ENCODE data around the gene NR5A2.

NR5A2 gene

GRCh38 chr1:200029035-200029821 is 1.7 kb downstream of the NR5A2 start (continued):
- TF ChIP-seq PATZ1 (tag by site-specific recombination; IDR thresholded peaks at IDR 0.05) (no peak; the same call in 1 of the 2 replicates), ZNF518A (tag by site-specific recombination; conservative IDR thresholded peaks at IDR 0.05; ENCODE audit: low read depth) (no peak), ZNF341 (tag by site-specific recombination; IDR thresholded peaks at IDR 0.05; ENCODE audit: low read depth) (peak; percentile 12; the same call in 1 of the 2 replicates), BCL11B (tag by site-specific recombination; IDR thresholded peaks at IDR 0.05; ENCODE audit: low read depth) (no peak), TRIM28 (IDR thresholded peaks at IDR 0.05; ENCODE audit: borderline replicate concordance, low read length) (no peak; the same call in 1 of the 2 replicates), ZIC2 (tag by site-specific recombination; IDR thresholded peaks at IDR 0.05) (0 out of 2 replicates have a peak, but pooled peaks have one; percentile 29), ZNF558 (tag by site-specific recombination; IDR thresholded peaks at IDR 0.05) (no peak), ZNF488 (tag by site-specific recombination; IDR thresholded peaks at IDR 0.05) (no peak), ZNF449 (tag by site-specific recombination; IDR thresholded peaks at IDR 0.05) (no peak), ZNF555 (tag by site-specific recombination; conservative IDR thresholded peaks at IDR 0.05) (no peak), ZNF2 (tag by site-specific recombination; IDR thresholded peaks at IDR 0.05) (peak; percentile 28; the same call in 1 of the 2 replicates), RBAK (tag by site-specific recombination; IDR thresholded peaks at IDR 0.05) (no peak), EGR2 (tag by site-specific recombination; IDR thresholded peaks at IDR 0.05; ENCODE audit: low read depth) (no peak), ZBTB20 (tag by site-specific recombination; IDR thresholded peaks at IDR 0.05) (0 out of 2 replicates have a peak, but pooled peaks have one; percentile 33), YY1 (tag by site-specific recombination; IDR thresholded peaks at IDR 0.05) (0 out of 2 replicates have a peak, but pooled peaks have one; percentile 9), SP2 (tag by site-specific recombination; IDR thresholded peaks at IDR 0.05) (no peak), ZNF621 (tag by site-specific recombination; IDR thresholded peaks at IDR 0.05) (no peak), ZNF580 (tag by site-specific recombination; IDR thresholded peaks at IDR 0.05) (no peak), ZNF692 (tag by site-specific recombination; IDR thresholded peaks at IDR 0.05) (no peak), ZNF48 (tag by site-specific recombination; IDR thresholded peaks at IDR 0.05) (no peak), ZNF24 (tag by site-specific recombination; IDR thresholded peaks at IDR 0.05) (no peak), BCL11A (tag by site-specific recombination; IDR thresholded peaks at IDR 0.05; ENCODE audit: low read depth) (no peak), ZBTB7A (tag by site-specific recombination; IDR thresholded peaks at IDR 0.05; ENCODE audit: low read depth) (no peak), ZNF416 (tag by site-specific recombination; IDR thresholded peaks at IDR 0.05) (no peak), ATF2 (tag by site-specific recombination; IDR thresholded peaks at IDR 0.05; ENCODE audit: low read depth) (no peak)

Measured in HEK293 (cell line).